ENCODE data around the gene DHRS9.

- TF ChIP-seq, protein P1, sequence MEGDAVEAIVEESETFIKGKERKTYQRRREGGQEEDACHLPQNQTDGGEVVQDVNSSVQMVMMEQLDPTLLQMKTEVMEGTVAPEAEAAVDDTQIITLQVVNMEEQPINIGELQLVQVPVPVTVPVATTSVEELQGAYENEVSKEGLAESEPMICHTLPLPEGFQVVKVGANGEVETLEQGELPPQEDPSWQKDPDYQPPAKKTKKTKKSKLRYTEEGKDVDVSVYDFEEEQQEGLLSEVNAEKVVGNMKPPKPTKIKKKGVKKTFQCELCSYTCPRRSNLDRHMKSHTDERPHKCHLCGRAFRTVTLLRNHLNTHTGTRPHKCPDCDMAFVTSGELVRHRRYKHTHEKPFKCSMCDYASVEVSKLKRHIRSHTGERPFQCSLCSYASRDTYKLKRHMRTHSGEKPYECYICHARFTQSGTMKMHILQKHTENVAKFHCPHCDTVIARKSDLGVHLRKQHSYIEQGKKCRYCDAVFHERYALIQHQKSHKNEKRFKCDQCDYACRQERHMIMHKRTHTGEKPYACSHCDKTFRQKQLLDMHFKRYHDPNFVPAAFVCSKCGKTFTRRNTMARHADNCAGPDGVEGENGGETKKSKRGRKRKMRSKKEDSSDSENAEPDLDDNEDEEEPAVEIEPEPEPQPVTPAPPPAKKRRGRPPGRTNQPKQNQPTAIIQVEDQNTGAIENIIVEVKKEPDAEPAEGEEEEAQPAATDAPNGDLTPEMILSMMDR (conservative IDR thresholded peaks at IDR 0.05; ENCODE audit: low read depth, low read length), result no peak
- TF ChIP-seq EZH2phosphoT487 (IDR thresholded peaks at IDR 0.05; ENCODE audit: borderline replicate concordance, low read length) (no peak), EZH2 (IDR thresholded peaks at IDR 0.05; ENCODE audit: low read length, unreplicated experiment) (no peak)
Measured at GRCh38 chr2:169047256-169048250, 21.8 kb upstream of the DHRS9 start.
